GM12801 (cell line): ENCODE results near the gene SUGP2.

Source experiments
- CTCF ChIP-seq: IDR thresholded peaks from one replicate; pipeline ENCODE4 v1.5.1; 2011; ENCODE audit warnings: control low read depth; ENCODE audit not compliant: insufficient read length; ENCODE audit errors: extremely low read depth

The SUGP2 gene

DNA sequence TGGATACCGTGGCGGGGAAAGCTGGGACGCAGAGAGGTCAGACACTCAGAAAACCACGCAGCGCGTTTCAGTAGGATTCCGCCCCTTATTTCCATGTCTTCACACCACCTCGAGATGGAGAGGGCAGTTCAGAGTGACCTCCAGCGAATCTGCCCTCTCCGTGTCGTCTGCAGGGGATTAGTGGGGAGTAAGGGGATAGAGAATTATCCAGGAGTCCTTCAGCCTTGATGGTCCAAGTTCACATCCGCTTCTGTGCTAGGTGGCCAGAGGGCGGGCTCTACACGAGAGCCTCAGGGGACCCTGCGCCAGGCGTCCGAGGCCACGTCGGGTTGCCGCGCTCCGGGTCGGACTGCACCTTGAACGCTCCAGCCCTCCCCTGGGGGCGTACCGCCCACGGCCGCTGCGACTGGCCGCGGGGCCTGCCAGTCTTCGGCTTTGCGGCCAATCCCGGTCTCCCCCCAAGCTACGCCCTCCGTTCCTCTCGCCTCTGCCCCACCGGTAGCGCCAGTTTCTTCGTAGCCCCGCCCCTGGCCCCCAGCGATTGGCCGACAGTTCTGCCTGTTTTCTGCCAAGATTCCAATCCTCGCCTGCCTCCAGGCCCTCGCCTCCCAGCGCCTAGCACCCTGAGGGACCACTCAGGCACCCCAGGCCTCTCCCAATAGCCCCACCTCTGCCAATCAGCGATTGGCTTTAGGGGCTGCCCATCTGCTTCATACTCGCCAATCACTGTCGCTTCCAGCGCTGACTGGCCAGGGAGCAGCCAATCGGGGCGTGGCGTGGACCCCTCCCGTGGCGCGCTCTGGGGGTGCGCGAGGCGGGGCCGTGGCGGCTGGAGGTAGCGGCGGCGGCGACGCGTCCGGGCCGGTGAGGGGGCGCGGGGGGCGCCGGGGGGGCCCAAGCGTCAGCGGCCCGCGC, 30.1 kb upstream of the SUGP2 start, which contains the start of gene SLC25A42:
TSS of gene SLC25A42 (plus strand) at position 812 of the 915 bp plus-strand sequence. CDS start 32,131 bp downstream, outside the sequence.
- no peak for TF ChIP-seq CTCF

DNA sequence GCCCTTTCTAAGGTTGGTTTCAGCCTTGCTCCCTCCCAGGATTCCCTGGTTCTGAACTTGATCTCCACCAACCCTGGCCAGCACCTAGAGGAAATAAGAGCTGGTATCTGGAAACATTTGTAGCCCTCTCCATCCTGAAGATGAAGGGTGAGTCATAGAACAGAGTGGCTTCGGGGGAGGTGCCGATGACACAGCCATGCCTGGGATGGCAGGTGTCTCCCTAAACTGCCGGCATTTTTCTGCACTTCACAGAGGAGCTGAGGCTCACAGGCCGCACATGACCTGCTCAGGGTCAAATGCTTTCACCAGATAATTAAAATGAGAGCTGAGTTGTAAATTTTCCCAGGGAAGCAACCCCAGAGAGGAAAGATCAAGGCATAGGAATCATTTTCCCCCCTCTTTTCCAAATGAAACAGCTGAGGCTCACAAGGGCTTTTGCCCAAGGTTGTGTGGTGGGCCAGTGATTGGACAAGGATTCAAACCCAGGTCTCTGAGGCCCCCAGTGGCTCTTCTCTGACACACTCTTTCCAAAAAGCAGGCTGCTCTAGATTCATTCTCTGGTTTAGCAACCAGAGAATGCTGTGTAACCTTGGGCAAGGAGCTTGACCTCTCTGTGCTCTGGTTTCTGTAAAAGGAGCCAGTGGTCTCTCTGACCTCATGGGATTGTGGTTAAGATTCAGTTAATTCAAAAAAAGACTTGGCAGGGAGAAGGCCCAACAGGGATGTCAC, 29.3 kb upstream of the SUGP2 start:
- TF ChIP-seq CTCF, result no peak

DNA sequence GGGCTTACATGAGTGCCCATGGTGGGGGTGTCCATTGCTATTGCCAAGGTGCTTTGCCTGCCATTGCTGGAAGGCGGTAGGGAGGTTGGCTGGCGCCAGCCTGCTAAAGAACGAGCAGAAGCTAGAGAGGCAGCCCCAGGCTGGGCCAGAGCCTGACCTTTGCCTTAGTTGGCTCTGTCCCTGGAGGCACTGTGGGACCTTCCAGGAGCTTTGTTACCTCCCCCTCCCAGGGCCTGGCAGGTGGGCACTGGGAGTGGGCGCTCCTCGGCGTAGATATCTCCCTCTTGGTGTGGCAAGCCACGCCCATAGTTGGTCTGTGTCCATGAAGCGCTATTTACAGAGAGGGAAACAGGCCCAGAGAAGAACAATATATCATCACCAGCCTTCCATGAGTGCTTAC, 28.2 kb upstream of the SUGP2 start:
- no peak for TF ChIP-seq CTCF

DNA sequence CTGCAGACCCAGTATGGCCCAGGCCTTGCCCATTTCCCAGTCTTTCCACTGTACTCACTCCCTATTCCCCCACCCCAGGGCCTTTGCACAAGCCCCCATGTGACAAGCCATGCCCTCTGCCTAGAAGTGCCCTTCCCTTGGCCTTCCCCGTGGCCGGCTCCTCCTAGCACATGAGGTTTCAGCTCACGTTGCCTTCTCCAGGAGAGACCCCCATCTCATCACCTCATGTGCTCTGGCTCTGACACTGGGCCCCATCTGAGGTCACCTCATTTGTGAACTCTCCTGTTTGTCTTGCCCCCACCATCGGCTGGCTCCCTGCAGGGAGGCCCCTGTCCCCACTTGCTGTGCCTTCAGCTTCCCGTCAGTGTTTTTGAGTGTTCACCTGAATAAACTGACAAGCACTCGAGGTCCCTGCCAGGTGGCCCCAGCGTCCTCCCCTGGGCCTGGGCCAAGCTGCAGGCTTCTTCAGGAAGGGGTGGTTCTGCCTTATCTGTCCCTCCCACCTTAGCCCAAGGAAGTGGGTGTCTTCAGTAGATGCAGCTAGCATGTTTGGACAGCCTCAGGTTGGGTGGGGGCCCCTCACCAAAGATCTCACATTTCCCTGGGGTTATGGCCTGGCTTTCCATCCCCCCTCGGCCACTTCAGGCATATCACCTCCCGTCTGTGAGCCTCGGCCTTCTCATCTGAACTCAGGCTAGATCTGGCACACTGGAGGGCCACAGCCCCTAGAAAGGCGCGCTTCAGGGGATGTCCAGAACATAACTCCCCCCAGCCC, 26.7 kb upstream of the SUGP2 start:
- TF ChIP-seq CTCF, result no peak

DNA sequence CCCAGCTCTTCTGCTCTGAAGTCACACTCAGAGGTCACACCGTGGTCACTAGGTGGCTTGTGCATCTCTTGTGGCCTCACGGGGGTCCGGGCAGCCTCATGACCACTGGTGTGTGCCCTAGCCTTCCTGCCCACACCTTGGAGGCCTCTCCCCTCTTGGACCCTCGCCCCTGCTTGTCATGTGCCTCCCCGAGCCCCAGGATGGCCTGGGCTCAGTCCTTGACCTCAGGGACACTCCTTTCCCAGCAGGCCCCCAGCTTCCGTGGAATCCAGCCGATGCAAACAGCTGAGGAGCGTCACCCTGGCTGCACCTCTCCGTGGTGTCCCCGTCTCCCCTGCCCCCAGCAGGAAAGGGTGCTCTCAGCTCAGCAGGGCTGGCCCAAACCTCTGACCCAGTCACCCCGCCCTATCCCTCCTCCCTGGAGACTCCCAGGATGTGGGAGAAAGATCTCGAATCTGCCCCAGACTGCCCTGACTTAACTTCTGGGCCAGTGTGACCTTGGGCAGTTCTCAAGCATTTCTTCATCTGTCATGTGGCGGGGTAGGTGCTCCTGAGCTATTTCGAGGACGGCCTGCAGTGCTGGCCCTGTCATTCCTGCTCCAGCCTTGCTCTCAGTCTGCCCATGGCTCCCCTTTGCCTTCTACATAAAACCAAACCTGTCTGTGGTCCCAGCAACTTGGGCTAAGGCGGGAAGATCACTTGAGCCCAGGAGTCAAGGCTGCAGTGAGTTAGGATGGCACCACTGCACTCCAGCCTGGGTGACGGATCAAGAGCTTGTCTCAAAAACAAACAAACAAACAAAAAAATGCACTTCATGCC, 25.9 kb upstream of the SUGP2 start:
- no peak for TF ChIP-seq CTCF

DNA sequence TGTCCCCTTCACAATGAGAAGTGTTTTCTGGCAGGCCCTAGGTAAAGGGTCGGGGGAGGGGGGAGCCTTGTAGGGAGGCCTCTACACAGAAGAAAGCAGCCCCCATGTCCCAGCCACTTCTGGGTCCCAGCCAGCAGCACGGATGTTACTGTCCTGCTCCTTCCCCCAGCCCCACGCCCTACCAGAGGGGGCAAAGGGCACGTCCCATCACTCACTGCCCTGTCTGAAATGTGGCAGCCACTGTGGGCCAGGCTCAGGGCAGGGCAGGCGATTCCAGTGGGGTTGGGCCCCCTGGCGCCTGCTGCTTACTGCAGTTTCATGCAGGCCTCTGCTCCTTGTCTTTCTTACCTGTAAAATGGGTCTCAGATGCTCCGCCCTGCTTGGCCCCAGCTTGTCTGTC, 24.4 kb upstream of the SUGP2 start:
- TF ChIP-seq CTCF, result no peak

DNA sequence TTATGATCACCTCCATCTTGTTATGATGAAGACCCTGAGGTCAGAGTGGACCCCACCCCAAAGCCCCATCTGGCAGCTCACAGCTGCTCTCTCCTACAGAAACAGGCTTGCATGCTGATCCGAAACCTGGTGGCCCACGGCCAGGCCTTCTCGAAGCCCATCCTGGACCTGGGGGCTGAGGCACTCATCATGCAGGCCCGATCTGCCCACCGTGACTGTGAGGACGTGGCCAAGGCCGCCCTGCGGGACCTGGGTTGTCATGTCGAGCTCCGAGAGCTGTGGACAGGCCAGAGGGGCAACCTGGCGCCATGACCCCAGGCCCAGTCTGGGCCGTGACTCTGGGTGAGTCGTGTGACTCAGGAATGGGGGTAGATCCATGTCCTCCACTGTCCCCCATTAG, 24.0 kb upstream of the SUGP2 start:
- TF ChIP-seq CTCF, result no peak
